Measurements from ENCODE around the gene SPATS2. TPM values are rescaled to one million over a fixed set of nuclear protein-coding genes. Genes with fewer than 3 reads are reported as not detected.

SPATS2 gene
- total and polyA plus RNA-seq, 2 donors (not counting 1 experiment from before 2014, with no cell fraction given) = 11.3 to 21.5 TPM

- Mint-ChIP-seq H3K4me1 (peaks cover 4% of the 10 kb centered on the region), H3K9me3 (ENCODE audit: insufficient read depth) (no peaks in the 10 kb centered on the region), H3K4me3 (no peak overlapping the region), H3K27ac (no peak overlapping the region), H3K27me3 (no peaks in the 10 kb centered on the region)
- Histone ChIP-seq H2AFZ (ENCODE audit: insufficient read depth, low read depth, low read length, poor library complexity, severe bottlenecking) (no peak overlapping the region), H3K27ac (ENCODE audit: low read length in 2 of 2) (no peak overlapping the region), H3K9ac (ENCODE audit: low read length) (no peak overlapping the region), H3K4me3 (ENCODE audit: control extremely low read depth in 1 of 5, extremely low read depth in 1 of 5, insufficient read depth in 1 of 5, low read depth in 2 of 5, low read length in 4 of 5) (no peak overlapping the region), H3K9me3 (ENCODE audit: control extremely low read depth in 1 of 3, control insufficient read depth in 2 of 3, insufficient read depth in 1 of 3, low read length in 2 of 3) (no peaks in the 10 kb centered on the region), H3K4me1 (ENCODE audit: control insufficient read depth in 2 of 2, insufficient read depth in 2 of 2, low read length in 2 of 2) (peaks cover 9 to 11% of the 10 kb centered on the region in 2 donors), H3K36me3 (replicated peaks in 1 of 2; ENCODE audit: control extremely low read depth in 1 of 2, control insufficient read depth in 1 of 2, extremely low read depth in 1 of 2, insufficient read depth in 2 of 2, low read length in 1 of 2) (peaks cover 0 to 82% of the 10 kb centered on the region in 2 experiments), H4K20me1 (ENCODE audit: control insufficient read depth, insufficient read depth, low read length, poor library complexity, severe bottlenecking) (peaks cover 34% of the 10 kb centered on the region), H3K4me2 (replicated peaks; ENCODE audit: low read depth, low read length, poor library complexity, severe bottlenecking) (no peak overlapping the region), H3K27me3 (replicated peaks in 1 of 4; ENCODE audit: control extremely low read depth in 1 of 4, control insufficient read depth in 3 of 4, insufficient read depth in 4 of 4, low read length in 3 of 4) (no peaks in the 10 kb centered on the region), H3K79me2 (ENCODE audit: control insufficient read depth, insufficient read depth, low read length) (peaks cover 18% of the 10 kb centered on the region)
- ATAC-seq (ENCODE audit: low read depth) (no peak), DNase-seq (no peak)
- WGBS (ENCODE audit: insufficient coverage) = 92% methylated on average over 4 of the region's 6 CpGs
- POLR2A ChIA-PET = no interaction called here
- CTCF ChIA-PET = interaction anchor here (1.4 kb wide), 1 partner anchor 146 kb away, joined by 3 read pairs; no protein-coding TSS in a partner anchor
- intact Hi-C loops (cut with micrococcal nuclease) = no loop called here
- TF ChIP-seq EZH2 (IDR thresholded peaks at IDR 0.05; ENCODE audit: borderline replicate concordance, insufficient read depth, low read depth, low read length, poor library complexity, severe bottlenecking) (no peak), CTCF (IDR thresholded peaks at IDR 0.05) (no peak)
Observed at GRCh38 chr12:49562233-49562632, 195.0 kb downstream of the SPATS2 start.

- CTCF ChIA-PET = interaction anchor here (1.4 kb wide), 1 partner anchor 146 kb away, joined by 3 read pairs; no protein-coding TSS in a partner anchor
- no peak overlapping the region for H3K27ac Mint-ChIP-seq
- Histone ChIP-seq H3K4me1 (ENCODE audit: control insufficient read depth in 2 of 2, insufficient read depth in 2 of 2, low read length in 2 of 2) (peaks cover 10 to 14% of the 10 kb centered on the region in 2 donors), H2AFZ (ENCODE audit: insufficient read depth, low read depth, low read length, poor library complexity, severe bottlenecking) (no peak overlapping the region), H3K4me2 (replicated peaks; ENCODE audit: low read depth, low read length, poor library complexity, severe bottlenecking) (no peak overlapping the region), H3K4me3 (ENCODE audit: control extremely low read depth in 1 of 5, extremely low read depth in 1 of 5, insufficient read depth in 1 of 5, low read depth in 2 of 5, low read length in 4 of 5) (no peak overlapping the region), H3K27me3 (replicated peaks in 1 of 4; ENCODE audit: control extremely low read depth in 1 of 4, control insufficient read depth in 3 of 4, insufficient read depth in 4 of 4, low read length in 3 of 4) (no peaks in the 10 kb centered on the region), H3K36me3 (replicated peaks in 1 of 2; ENCODE audit: control extremely low read depth in 1 of 2, control insufficient read depth in 1 of 2, extremely low read depth in 1 of 2, insufficient read depth in 2 of 2, low read length in 1 of 2) (peaks cover 0 to 76% of the 10 kb centered on the region in 2 experiments), H3K9ac (ENCODE audit: low read length) (no peak overlapping the region), H3K27ac (ENCODE audit: low read length in 2 of 2) (no peak overlapping the region), H4K20me1 (ENCODE audit: control insufficient read depth, insufficient read depth, low read length, poor library complexity, severe bottlenecking) (peaks cover 35% of the 10 kb centered on the region), H3K9me3 (ENCODE audit: control extremely low read depth in 1 of 3, control insufficient read depth in 2 of 3, insufficient read depth in 1 of 3, low read length in 2 of 3) (no peaks in the 10 kb centered on the region), H3K79me2 (ENCODE audit: control insufficient read depth, insufficient read depth, low read length) (peaks cover 24% of the 10 kb centered on the region)
- DNase-seq = no peak
- H3K4me1 Mint-ChIP-seq = peaks cover 9% of the 10 kb centered on the region
- intact Hi-C loops (cut with micrococcal nuclease) = no loop called here
- H3K4me3 Mint-ChIP-seq = no peak overlapping the region
- H3K27me3 Mint-ChIP-seq = no peaks in the 10 kb centered on the region
- POLR2A ChIA-PET = no interaction called here
- H3K9me3 Mint-ChIP-seq (ENCODE audit: insufficient read depth) = no peaks in the 10 kb centered on the region
- 96% methylated on average over 6 of the region's 6 CpGs for WGBS (ENCODE audit: insufficient coverage)
- no peak for TF ChIP-seq CTCF (IDR thresholded peaks at IDR 0.05)
- no peak for TF ChIP-seq EZH2 (IDR thresholded peaks at IDR 0.05; ENCODE audit: borderline replicate concordance, insufficient read depth, low read depth, low read length, poor library complexity, severe bottlenecking)
- no peak for ATAC-seq (ENCODE audit: low read depth)
Observed at GRCh38 chr12:49562831-49563230, 195.6 kb downstream of the SPATS2 start.
